ENCODE results near the gene ZBED4. TPM values are rescaled to one million over a fixed set of nuclear protein-coding genes. Genes with fewer than 3 reads are reported as not detected.

ZBED4 gene, protein sequence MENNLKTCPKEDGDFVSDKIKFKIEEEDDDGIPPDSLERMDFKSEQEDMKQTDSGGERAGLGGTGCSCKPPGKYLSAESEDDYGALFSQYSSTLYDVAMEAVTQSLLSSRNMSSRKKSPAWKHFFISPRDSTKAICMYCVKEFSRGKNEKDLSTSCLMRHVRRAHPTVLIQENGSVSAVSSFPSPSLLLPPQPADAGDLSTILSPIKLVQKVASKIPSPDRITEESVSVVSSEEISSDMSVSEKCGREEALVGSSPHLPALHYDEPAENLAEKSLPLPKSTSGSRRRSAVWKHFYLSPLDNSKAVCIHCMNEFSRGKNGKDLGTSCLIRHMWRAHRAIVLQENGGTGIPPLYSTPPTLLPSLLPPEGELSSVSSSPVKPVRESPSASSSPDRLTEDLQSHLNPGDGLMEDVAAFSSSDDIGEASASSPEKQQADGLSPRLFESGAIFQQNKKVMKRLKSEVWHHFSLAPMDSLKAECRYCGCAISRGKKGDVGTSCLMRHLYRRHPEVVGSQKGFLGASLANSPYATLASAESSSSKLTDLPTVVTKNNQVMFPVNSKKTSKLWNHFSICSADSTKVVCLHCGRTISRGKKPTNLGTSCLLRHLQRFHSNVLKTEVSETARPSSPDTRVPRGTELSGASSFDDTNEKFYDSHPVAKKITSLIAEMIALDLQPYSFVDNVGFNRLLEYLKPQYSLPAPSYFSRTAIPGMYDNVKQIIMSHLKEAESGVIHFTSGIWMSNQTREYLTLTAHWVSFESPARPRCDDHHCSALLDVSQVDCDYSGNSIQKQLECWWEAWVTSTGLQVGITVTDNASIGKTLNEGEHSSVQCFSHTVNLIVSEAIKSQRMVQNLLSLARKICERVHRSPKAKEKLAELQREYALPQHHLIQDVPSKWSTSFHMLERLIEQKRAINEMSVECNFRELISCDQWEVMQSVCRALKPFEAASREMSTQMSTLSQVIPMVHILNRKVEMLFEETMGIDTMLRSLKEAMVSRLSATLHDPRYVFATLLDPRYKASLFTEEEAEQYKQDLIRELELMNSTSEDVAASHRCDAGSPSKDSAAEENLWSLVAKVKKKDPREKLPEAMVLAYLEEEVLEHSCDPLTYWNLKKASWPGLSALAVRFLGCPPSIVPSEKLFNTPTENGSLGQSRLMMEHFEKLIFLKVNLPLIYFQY
- polyA plus RNA-seq (2011; rRNA removed), result 6.3 and 7.5 TPM in 2 replicates
- 8.3 and 10.5 TPM in 2 replicates for polyA minus RNA-seq (2011; rRNA and poly(A)+ RNA removed)

DNA sequence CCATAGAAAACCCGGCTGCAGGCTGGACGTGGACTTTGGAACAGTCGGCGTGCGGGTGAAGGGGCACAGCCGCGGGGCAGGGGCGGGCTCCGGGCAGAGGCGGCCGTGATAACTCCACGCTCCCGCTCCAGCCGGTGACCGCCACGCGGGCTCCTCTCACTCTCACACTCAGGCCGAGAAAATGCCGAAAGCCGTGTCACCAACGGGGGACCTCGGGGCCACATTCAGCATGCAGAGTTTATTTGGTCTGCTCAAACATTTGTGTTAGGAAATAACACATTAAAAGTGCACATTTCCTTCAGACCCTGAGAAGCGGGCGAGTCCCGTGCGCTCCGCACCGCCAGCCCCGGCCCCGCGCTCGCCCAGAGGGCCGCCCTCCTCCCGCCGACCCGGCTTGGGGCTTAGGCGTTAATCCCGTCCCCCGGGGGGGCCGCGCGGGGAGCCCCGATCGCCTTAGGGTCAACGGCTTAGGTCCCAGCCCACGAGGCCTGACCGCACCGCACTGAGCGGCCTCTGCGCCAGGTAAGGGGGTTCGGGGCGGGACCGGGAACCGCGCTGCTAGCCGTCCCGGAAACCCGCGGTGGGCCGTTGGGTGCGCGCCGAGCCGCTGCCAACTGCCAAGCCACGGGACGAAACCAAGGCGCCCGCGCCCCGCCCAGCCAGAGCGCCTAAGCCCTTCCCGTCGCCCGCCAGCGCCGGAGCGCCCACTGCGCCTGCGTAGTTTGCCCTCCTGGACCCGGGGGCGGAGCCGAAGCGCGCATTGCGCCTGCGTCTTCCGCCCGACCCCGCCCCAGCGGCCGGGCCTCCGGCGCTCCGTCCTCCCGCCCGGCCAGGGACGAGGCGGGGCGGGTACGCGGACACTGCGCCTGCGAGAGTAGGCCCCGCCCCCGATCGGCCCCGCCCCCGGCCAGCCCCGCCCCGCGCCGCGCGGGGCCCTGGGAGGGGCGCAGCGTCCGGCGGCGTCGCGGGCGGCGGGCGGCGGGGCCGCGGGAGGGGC is at the start of gene ZBED4:
Gene ZBED4 (plus strand): TSS at position 947 of the 997 bp plus-strand sequence. CDS start 29,819 bp downstream, outside the sequence.
- TF ChIP-seq CTCF (IDR thresholded peaks at IDR 0.05; ENCODE audit: low read depth, low read length), result no peak
- H3K9me3 ChIP-seq (ENCODE audit: control insufficient read depth, insufficient read depth, low read length), result no peaks in the 10 kb centered on the region; the same call in 1 of the 2 replicates
- peak within 1 kb of the TSS; percentile 86 for H3K4me3 ChIP-seq (ENCODE audit: low read depth, low read length)
- H3K27ac ChIP-seq (ENCODE audit: low read depth, low read length), result peak within 1 kb of the TSS; percentile 80
- ChIA-PET POLR2A (no interaction called here), CTCF (no interaction called here)
- peaks cover 29% of the 10 kb centered on the region for H3K27me3 ChIP-seq (ENCODE audit: control insufficient read depth, insufficient read depth, low read length)
- peak; percentile 85 for DNase-seq (ENCODE audit: low read depth, low spot score)

DNA sequence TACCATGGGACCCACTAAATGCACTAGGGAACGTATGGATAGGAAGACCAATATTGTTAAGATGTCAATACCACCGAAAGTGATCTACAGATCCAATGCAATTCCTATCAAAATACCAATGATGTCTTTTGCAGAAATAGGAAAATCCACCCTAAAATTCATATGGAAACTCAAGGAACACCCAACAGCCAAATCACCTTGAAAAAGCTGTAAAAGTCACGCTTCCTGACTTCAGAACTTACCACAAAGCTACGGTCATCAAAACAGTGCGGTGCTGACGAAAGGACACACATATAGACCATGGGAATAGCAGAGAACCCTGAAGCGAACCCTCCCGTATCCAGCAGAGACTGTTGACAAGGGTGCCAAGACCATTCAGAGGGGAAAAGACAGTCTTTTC is 46.5 kb upstream of the ZBED4 start:
- Histone ChIP-seq H3K4me3 (ENCODE audit: low read depth, low read length) (no peak overlapping the region), H3K27me3 (ENCODE audit: control insufficient read depth, insufficient read depth, low read length) (no peaks in the 10 kb centered on the region), H3K27ac (ENCODE audit: low read depth, low read length) (no peak overlapping the region), H3K9me3 (ENCODE audit: control insufficient read depth, insufficient read depth, low read length) (no peaks in the 10 kb centered on the region)
- TF ChIP-seq CTCF (IDR thresholded peaks at IDR 0.05; ENCODE audit: low read depth, low read length), result no peak
- ChIA-PET POLR2A (no interaction called here), CTCF (no interaction called here)
- no peak for DNase-seq (ENCODE audit: low read depth, low spot score)

DNA sequence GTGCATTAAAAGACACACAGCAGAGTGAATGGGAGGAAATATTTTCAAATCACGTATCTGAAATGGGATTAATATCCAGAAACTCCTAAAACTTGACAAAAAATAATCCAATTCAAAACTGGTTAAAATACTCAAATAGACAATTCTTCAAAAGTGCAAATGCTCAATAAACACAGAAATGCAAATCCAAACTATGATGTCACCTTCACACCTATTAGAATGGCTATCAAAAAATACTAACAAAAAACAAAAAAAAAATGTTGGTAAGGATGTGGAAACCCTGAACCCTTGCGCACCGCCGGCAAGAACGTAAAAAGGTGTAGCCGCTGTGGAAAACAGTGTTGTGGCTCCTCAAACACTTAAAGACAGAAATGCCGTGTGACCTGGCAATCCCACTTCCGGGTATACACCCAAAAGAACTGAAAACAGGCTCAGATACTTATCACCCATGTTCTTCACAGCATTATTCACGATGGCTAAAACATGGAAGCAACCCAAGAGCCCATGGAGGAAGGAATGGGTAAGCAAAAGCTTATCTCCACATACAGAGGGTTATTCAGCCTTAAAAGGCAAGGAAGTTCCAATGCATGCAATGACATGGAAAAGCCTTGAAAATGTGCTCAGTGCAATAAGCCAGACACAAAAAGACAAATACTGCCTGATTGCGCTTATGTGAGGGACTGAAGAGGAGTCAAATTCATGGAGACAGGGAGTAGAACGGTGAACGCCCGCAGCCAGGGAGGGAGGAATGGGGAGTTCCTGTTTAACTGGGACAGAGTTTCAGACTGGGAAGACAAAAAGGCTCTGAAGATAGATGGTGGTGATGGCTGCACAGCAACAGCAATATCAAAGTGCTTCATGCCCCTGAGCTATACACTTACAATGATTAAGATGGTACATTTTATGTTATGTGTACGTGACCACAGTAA is 45.6 kb upstream of the ZBED4 start:
- POLR2A ChIA-PET, result no interaction called here
- H3K4me3 ChIP-seq (ENCODE audit: low read depth, low read length), result no peak overlapping the region
- CTCF ChIA-PET, result no interaction called here
- peak overlapping the region; percentile 31 for H3K27ac ChIP-seq (ENCODE audit: low read depth, low read length)
- no peaks in the 10 kb centered on the region for H3K27me3 ChIP-seq (ENCODE audit: control insufficient read depth, insufficient read depth, low read length)
- H3K9me3 ChIP-seq (ENCODE audit: control insufficient read depth, insufficient read depth, low read length), result peaks cover 4% of the 10 kb centered on the region; the same call in 1 of the 2 replicates
- DNase-seq (ENCODE audit: low read depth, low spot score), result no peak
- TF ChIP-seq CTCF (IDR thresholded peaks at IDR 0.05; ENCODE audit: low read depth, low read length), result no peak

All from AG04450 (cell line).